ENCODE data around the gene NOS1.

DNA sequence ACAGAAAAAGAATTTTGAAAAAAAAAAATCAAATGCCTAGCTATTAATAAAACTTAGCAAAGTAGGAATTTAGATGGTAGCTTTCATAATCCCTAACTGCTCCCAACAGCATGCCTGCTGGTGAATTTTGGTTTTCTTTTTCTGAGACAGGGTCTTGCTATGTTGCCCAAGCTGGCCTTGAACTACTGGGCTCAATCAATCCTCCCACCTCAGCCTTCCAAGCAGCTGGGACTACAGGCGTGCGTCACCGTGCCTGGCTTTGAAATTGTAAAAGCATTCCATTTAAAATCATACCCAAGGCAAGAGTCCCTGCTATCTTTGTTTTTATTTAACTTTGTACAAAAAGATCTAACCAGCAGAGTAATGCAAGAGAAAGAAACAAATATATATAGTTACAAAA lies 191.9 kb downstream of the NOS1 start:
- TF ChIP-seq POLR2A (IDR thresholded peaks at IDR 0.05) (no peak), POLR2AphosphoS5 (IDR thresholded peaks at IDR 0.05) (no peak)
